A549 (cell line): ENCODE results near the gene SLC22A8.

Source experiments
- BCL3 ChIP-seq: fragments of >200 bp; sonication (Bioruptor Twin); formaldehyde crosslinking; IDR thresholded peaks from 3 replicates; pipeline ENCODE4 v1.6.1; 2016
- CTCF ChIP-seq: fragments of >200 bp; sonication (Bioruptor Twin); formaldehyde crosslinking; IDR thresholded peaks from 3 replicates; pipeline ENCODE4 v1.5.1; 2016
- EHMT2 ChIP-seq: fragments of 200-600 bp; sonication (generic); IDR thresholded peaks from 2 replicates; pipeline ENCODE4 v1.6.1; 2016; ENCODE audit warnings: antibody characterized with exemption, low read depth, mild to moderate bottlenecking, moderate library complexity
- EP300 ChIP-seq, 2 experiments: fragments of >200 bp; sonication (Bioruptor Twin); formaldehyde crosslinking; IDR thresholded peaks; 2 replicates in 1 of 2; 3 replicates in 1 of 2; pipeline ENCODE4 v1.6.1; 2016 to 2017
- HDAC2 ChIP-seq: fragments of 200-600 bp; sonication (generic); IDR thresholded peaks from 2 replicates; pipeline ENCODE4 v1.6.1; 2016
- JUN ChIP-seq, 2 experiments: fragments of >200 bp; sonication (Bioruptor Twin); formaldehyde crosslinking; IDR thresholded peaks; 2 replicates in 1 of 2; 3 replicates in 1 of 2; pipeline ENCODE4 v1.6.1; 2016 to 2017
- MAFK ChIP-seq: fragments of 450-650 bp; IDR thresholded peaks from 2 replicates; pipeline ENCODE4 v1.6.1; 2014; ENCODE audit not compliant: partially characterized antibody
- MAX ChIP-seq: IDR thresholded peaks from 2 replicates; pipeline ENCODE4 v1.6.1; 2012
- MYC ChIP-seq: IDR thresholded peaks from 2 replicates; pipeline ENCODE4 v1.6.1; 2012; ENCODE audit warnings: mild to moderate bottlenecking, inconsistent platforms, low read length, improper control_type of control experiment, borderline replicate concordance
- POLR2A ChIP-seq: IDR thresholded peaks from 2 replicates; pipeline ENCODE4 v1.6.1; 2012; ENCODE audit warnings: mild to moderate bottlenecking, low read length
- RCOR1 ChIP-seq: fragments of 150-350 bp; IDR thresholded peaks from 2 replicates; pipeline ENCODE4 v1.6.1; 2014; ENCODE audit warnings: antibody characterized with exemption, low read length, low read depth
- SMC3 ChIP-seq: fragments of >200 bp; sonication (Bioruptor Twin); formaldehyde crosslinking; IDR thresholded peaks from 3 replicates; pipeline ENCODE4 v1.6.1; 2018; ENCODE audit warnings: inconsistent platforms
- ZSCAN20 ChIP-seq: fragments of 250-450 bp; sonication (Bioruptor Pico); IDR thresholded peaks from 2 replicates; pipeline ENCODE4 v1.8.0; 2022; ENCODE audit warnings: mild to moderate bottlenecking, moderate library complexity

GRCh38 chr11:62994775-62995174 lies 20.9 kb downstream of the SLC22A8 start:
- TF ChIP-seq JUN (IDR thresholded peaks at IDR 0.05) (no peak), CTCF (no peak), POLR2A (no peak), MAFK (no peak), SMC3 (no peak), EHMT2 (no peak), MYC (no peak), EP300 (IDR thresholded peaks at IDR 0.05) (no peak), RCOR1 (no peak), BCL3 (no peak), ZSCAN20 (CRISPR knock-in tag) (no peak), HDAC2 (no peak), MAX (no peak)
